GM21381 (cell line): ENCODE measurements around the gene EHD4.

Experiments
- ATAC-seq: cut with Tn5 transposase; IDR thresholded peaks from one replicate; pipeline ENCODE4 v1.9.1; 2021; ENCODE audit warnings: mild to moderate bottlenecking, moderate library complexity; ENCODE audit not compliant: unreplicated experiment

The EHD4 gene

GRCh38 chr15:41940441-41940857 lies 31.9 kb downstream of the EHD4 start:
- no peak for ATAC-seq

- ATAC-seq = no peak
These were observed 32.4 kb downstream of the EHD4 start for GRCh38 chr15:41939986-41940385.

GRCh38 chr15:41937568-41937923 lies 34.8 kb downstream of the EHD4 start:
- ATAC-seq = no peak

- no peak for ATAC-seq
These were observed 35.4 kb downstream of the EHD4 start for GRCh38 chr15:41936649-41937567.

- no peak for ATAC-seq
These were observed 36.2 kb downstream of the EHD4 start for GRCh38 chr15:41936155-41936554.

- no peak for ATAC-seq
These were observed 36.8 kb downstream of the EHD4 start for GRCh38 chr15:41935566-41936020.

- ATAC-seq = no peak
These were observed 37.5 kb downstream of the EHD4 start for GRCh38 chr15:41934843-41935242.

GRCh38 chr15:41933771-41934170 lies 38.6 kb downstream of the EHD4 start:
- no peak for ATAC-seq

GRCh38 chr15:41933326-41933725 lies 39.0 kb downstream of the EHD4 start:
- ATAC-seq = no peak

GRCh38 chr15:41932511-41933289 lies 39.7 kb downstream of the EHD4 start:
- ATAC-seq = no peak

- ATAC-seq = no peak
These were observed 40.3 kb downstream of the EHD4 start for GRCh38 chr15:41932101-41932500.

- ATAC-seq = no peak
These were observed 41.5 kb downstream of the EHD4 start for GRCh38 chr15:41930867-41931222.

GRCh38 chr15:41930221-41930866 lies 42.0 kb downstream of the EHD4 start:
- ATAC-seq = no peak

GRCh38 chr15:41928637-41929620 lies 43.4 kb downstream of the EHD4 start:
- ATAC-seq = peak; percentile 72

GRCh38 chr15:41928100-41928499 lies 44.3 kb downstream of the EHD4 start:
- no peak for ATAC-seq

GRCh38 chr15:41927536-41927935 lies 44.8 kb downstream of the EHD4 start:
- no peak for ATAC-seq

- ATAC-seq = no peak
These were observed 45.9 kb downstream of the EHD4 start for GRCh38 chr15:41926185-41927056.

- ATAC-seq = no peak
These were observed 47.2 kb downstream of the EHD4 start for GRCh38 chr15:41925086-41925608.

- no peak for ATAC-seq
These were observed 48.9 kb downstream of the EHD4 start for GRCh38 chr15:41923401-41923997.
